ENCODE measurements around the gene VIL1. TPM values are rescaled to one million over a fixed set of nuclear protein-coding genes. Genes with fewer than 3 reads are reported as not detected.

VIL1 gene
- total and polyA plus RNA-seq, 2 of the 13 experiments (the other 11 are each of a cell fraction or from before 2014, with no cell fraction given), result 287 to 301 TPM

DNA sequence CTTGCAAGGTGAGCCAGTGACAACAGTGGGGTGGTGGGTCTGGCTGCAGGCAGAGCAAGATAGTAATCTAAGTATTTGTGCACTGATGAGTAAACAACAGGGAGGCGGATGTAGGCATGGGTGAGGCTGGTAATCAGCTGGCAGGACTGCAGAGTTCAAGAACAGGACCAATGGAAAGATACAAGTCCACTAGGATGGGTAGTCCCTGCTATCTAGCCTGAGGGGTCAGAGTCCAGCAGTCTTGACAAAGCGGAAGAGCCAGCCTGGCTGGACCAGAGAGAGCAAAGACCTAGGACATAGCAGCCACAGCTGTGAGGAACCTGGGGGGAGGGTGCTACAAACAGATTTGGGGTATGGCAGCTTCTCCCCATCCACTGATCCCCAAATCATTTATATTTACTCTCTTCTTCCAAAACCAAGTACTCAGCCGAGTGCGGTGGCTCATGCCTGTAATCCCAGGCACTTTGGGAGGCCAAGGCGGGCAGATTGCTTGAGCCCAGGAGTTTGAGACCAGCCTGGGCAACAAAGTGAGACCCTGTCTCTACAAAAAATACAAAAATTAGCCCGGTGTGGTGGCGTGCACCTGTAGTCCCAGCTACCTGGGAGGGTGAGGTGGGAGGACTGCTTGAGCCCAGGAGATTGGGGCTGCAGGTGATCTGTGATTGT is 25.9 kb downstream of the VIL1 start (continued):
- TF ChIP-seq ZNF781 (CRISPR knock-in tag; IDR thresholded peaks at IDR 0.05; ENCODE audit: borderline replicate concordance, not compliant biosample characterization) (peak; percentile 15), FOXP4 (CRISPR knock-in tag; IDR thresholded peaks at IDR 0.05) (peak; percentile 99), HOXA7 (CRISPR knock-in tag; IDR thresholded peaks at IDR 0.05) (no peak), NFYB (CRISPR knock-in tag; IDR thresholded peaks at IDR 0.05) (no peak), JDP2 (CRISPR knock-in tag; IDR thresholded peaks at IDR 0.05; ENCODE audit: borderline replicate concordance) (no peak), NFYC (CRISPR knock-in tag; IDR thresholded peaks at IDR 0.05) (peak; percentile 48; the same call in 1 of the 2 replicates), ZNF772 (CRISPR knock-in tag; IDR thresholded peaks at IDR 0.05) (peak; percentile 98; the same call in 1 of the 2 replicates), KDM2A (CRISPR knock-in tag; IDR thresholded peaks at IDR 0.05; ENCODE audit: borderline replicate concordance, low read depth) (peak; percentile 45; the same call in 1 of the 2 replicates), ZNF446 (CRISPR knock-in tag; IDR thresholded peaks at IDR 0.05) (no peak), ZNF362 (CRISPR knock-in tag; IDR thresholded peaks at IDR 0.05; ENCODE audit: borderline replicate concordance) (peak; percentile 76; the same call in 1 of the 2 replicates), ZNF546 (CRISPR knock-in tag; conservative IDR thresholded peaks at IDR 0.05) (0 out of 2 replicates have a peak, but pooled peaks have one; percentile 65), CBX1 (IDR thresholded peaks at IDR 0.05; ENCODE audit: low read depth) (peak; percentile 30), SNAI1 (CRISPR knock-in tag; IDR thresholded peaks at IDR 0.05; ENCODE audit: borderline replicate concordance) (0 out of 2 replicates have a peak, but pooled peaks have one; percentile 15), TEAD2 (CRISPR knock-in tag; IDR thresholded peaks at IDR 0.05) (no peak), TIGD3 (CRISPR knock-in tag; IDR thresholded peaks at IDR 0.05; ENCODE audit: borderline replicate concordance) (no peak), NCOA2 (CRISPR knock-in tag; IDR thresholded peaks at IDR 0.05) (peak; percentile 93), ZNF281 (CRISPR knock-in tag; IDR thresholded peaks at IDR 0.05; ENCODE audit: borderline replicate concordance) (peak; percentile 95), PREB (CRISPR knock-in tag; IDR thresholded peaks at IDR 0.05) (no peak), SKI (IDR thresholded peaks at IDR 0.05; ENCODE audit: partially characterized antibody) (peak; percentile 93), ZFAT (CRISPR knock-in tag; conservative IDR thresholded peaks at IDR 0.05) (no peak), ZNF614 (CRISPR knock-in tag; IDR thresholded peaks at IDR 0.05; ENCODE audit: borderline replicate concordance) (peak; percentile 99), MEIS2 (CRISPR knock-in tag; IDR thresholded peaks at IDR 0.05) (peak; percentile 72)

Measured in HepG2 (cell line).